Fibroblast of lung (primary cell): ENCODE results near the gene ANP32B. TPM values are rescaled to one million over a fixed set of nuclear protein-coding genes. Genes with fewer than 3 reads are reported as not detected.

Experiments used
- DNase-seq, 2 donors: peaks; one replicate each; pipeline versions ENCODE4 v3.0.0 to v3.0.0-alpha.2; 2010; ENCODE audit warnings: low read depth in 2 of 2
- H2AFZ ChIP-seq: 2 replicates; pipeline ENCODE4 v1.5.1; 2012; ENCODE audit warnings: low read length, control low read depth, inconsistent platforms
- H3K27ac ChIP-seq: 2 replicates; pipeline ENCODE4 v1.5.1; 2011; ENCODE audit warnings: low read length, control low read depth; ENCODE audit not compliant: insufficient read depth
- H3K27me3 ChIP-seq: 2 replicates; pipeline ENCODE4 v1.5.1; 2011; ENCODE audit warnings: mild to moderate bottlenecking, low read length; ENCODE audit not compliant: control insufficient read depth, insufficient read depth
- H3K36me3 ChIP-seq: 2 replicates; pipeline ENCODE4 v1.5.1; 2011; ENCODE audit warnings: low read length; ENCODE audit not compliant: control insufficient read depth, insufficient read depth
- H3K4me1 ChIP-seq: 2 replicates; pipeline ENCODE4 v1.5.1; 2011; ENCODE audit warnings: low read length; ENCODE audit not compliant: control insufficient read depth, insufficient read depth; ENCODE audit errors: extremely low read depth
- H3K4me2 ChIP-seq: 2 replicates; pipeline ENCODE4 v1.5.1; 2011; ENCODE audit warnings: low read length, control low read depth; ENCODE audit not compliant: insufficient read depth; ENCODE audit errors: extremely low read depth
- H3K4me3 ChIP-seq, 4 experiments: fragments of 200-600 bp in 1 of 4; sonication (generic) in 1 of 4; replicated peaks in 1 of 4; 2 replicates each; pipeline ENCODE4 v1.5.1; 2011 to 2016; ENCODE audit warnings: low read length in 4 of 4, low read depth in 3 of 4, mild to moderate bottlenecking in 3 of 4, control low read depth in 2 of 4, inconsistent platforms in 1 of 4, mixed read lengths in 1 of 4; ENCODE audit not compliant: insufficient read depth in 1 of 4; ENCODE audit errors: control extremely low read depth in 1 of 4
- H3K79me2 ChIP-seq: 2 replicates; pipeline ENCODE4 v1.5.1; 2012; ENCODE audit warnings: mild to moderate bottlenecking, low read length, inconsistent platforms; ENCODE audit not compliant: control insufficient read depth, insufficient read depth
- H3K9ac ChIP-seq: 2 replicates; pipeline ENCODE4 v1.5.1; 2011; ENCODE audit warnings: mild to moderate bottlenecking, low read length, control low read depth; ENCODE audit not compliant: insufficient read depth
- H3K9me3 ChIP-seq: 2 replicates; pipeline ENCODE4 v1.5.1; 2012; ENCODE audit warnings: low read depth, low read length; ENCODE audit not compliant: control insufficient read depth, insufficient read depth
- H4K20me1 ChIP-seq: 2 replicates; pipeline ENCODE4 v1.5.1; 2011; ENCODE audit warnings: low read length; ENCODE audit not compliant: control insufficient read depth, insufficient read depth; ENCODE audit errors: extremely low read depth
- EZH2 ChIP-seq: IDR thresholded peaks from 2 replicates; pipeline ENCODE4 v1.5.1; 2012; ENCODE audit warnings: low read length, control low read depth, mild to moderate bottlenecking; ENCODE audit errors: missing control alignments
- polyA plus RNA-seq, 2 donors: library from polyadenylated mRNA; depleted of rRNA in 1 of 2; stranded (reverse) in 1 of 2; unstranded in 1 of 2; fragments of >200 nt; gene quantifications; 2 replicates each; pipeline ENCODE4 v1.2.1, GENCODE V29; 2011 to 2012; ENCODE audit warnings: missing spikeins in 1 of 2
- total RNA-seq: library from RNA; depleted of rRNA; stranded (reverse); fragments of >200 nt; gene quantifications from 2 replicates; pipeline ENCODE4 v1.2.1, GENCODE V29; 2014
- TF ChIP-seq, protein P1 (sequence below), 2 donors: IDR thresholded peaks in 1 of 2; conservative IDR thresholded peaks in 1 of 2; 1 replicate in 1 of 2; 2 replicates in 1 of 2; pipeline ENCODE4 v1.5.1; 2011 to 2012; ENCODE audit warnings: low read length in 2 of 2, control low read depth in 1 of 2, inconsistent platforms in 1 of 2, low read depth in 1 of 2, mild to moderate bottlenecking in 1 of 2

Gene ANP32B
- total and polyA plus RNA-seq, 2 donors (not counting 1 experiment from before 2014, with no cell fraction given), result 16.7 to 62.0 TPM

- H4K20me1 ChIP-seq, result no peaks in the 10 kb centered on the region
- no peaks in the 10 kb centered on the region for H3K79me2 ChIP-seq
- no peak overlapping the region for H2AFZ ChIP-seq
- H3K9me3 ChIP-seq, result no peaks in the 10 kb centered on the region
- peaks cover 40% of the 10 kb centered on the region for H3K27me3 ChIP-seq
- no peak overlapping the region for H3K4me3 ChIP-seq
- H3K4me1 ChIP-seq, result no peaks in the 10 kb centered on the region
- no peak overlapping the region for H3K27ac ChIP-seq
- no peaks in the 10 kb centered on the region for H3K36me3 ChIP-seq
- no peak for DNase-seq
- H3K9ac ChIP-seq, result no peak overlapping the region
- H3K4me2 ChIP-seq, result no peak overlapping the region
- TF ChIP-seq, protein P1, sequence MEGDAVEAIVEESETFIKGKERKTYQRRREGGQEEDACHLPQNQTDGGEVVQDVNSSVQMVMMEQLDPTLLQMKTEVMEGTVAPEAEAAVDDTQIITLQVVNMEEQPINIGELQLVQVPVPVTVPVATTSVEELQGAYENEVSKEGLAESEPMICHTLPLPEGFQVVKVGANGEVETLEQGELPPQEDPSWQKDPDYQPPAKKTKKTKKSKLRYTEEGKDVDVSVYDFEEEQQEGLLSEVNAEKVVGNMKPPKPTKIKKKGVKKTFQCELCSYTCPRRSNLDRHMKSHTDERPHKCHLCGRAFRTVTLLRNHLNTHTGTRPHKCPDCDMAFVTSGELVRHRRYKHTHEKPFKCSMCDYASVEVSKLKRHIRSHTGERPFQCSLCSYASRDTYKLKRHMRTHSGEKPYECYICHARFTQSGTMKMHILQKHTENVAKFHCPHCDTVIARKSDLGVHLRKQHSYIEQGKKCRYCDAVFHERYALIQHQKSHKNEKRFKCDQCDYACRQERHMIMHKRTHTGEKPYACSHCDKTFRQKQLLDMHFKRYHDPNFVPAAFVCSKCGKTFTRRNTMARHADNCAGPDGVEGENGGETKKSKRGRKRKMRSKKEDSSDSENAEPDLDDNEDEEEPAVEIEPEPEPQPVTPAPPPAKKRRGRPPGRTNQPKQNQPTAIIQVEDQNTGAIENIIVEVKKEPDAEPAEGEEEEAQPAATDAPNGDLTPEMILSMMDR (conservative IDR thresholded peaks at IDR 0.05 in 1 of 2, IDR thresholded peaks at IDR 0.05 in 1 of 2; ENCODE audit: low read depth in 1 of 2, low read length in 2 of 2), result no peak
- TF ChIP-seq EZH2, result no peak
Measured at GRCh38 chr9:97940741-97941140, 42.4 kb upstream of the ANP32B start.

- H3K27ac ChIP-seq, result no peak overlapping the region
- H4K20me1 ChIP-seq, result no peaks in the 10 kb centered on the region
- no peak overlapping the region for H2AFZ ChIP-seq
- no peak overlapping the region for H3K4me3 ChIP-seq
- H3K4me1 ChIP-seq, result no peaks in the 10 kb centered on the region
- DNase-seq, result no peak
- no peaks in the 10 kb centered on the region for H3K36me3 ChIP-seq
- H3K9ac ChIP-seq, result no peak overlapping the region
- H3K9me3 ChIP-seq, result no peaks in the 10 kb centered on the region
- H3K79me2 ChIP-seq, result no peaks in the 10 kb centered on the region
- no peak for TF ChIP-seq EZH2
- TF ChIP-seq, protein P1 (conservative IDR thresholded peaks at IDR 0.05 in 1 of 2, IDR thresholded peaks at IDR 0.05 in 1 of 2; ENCODE audit: low read depth in 1 of 2, low read length in 2 of 2), result no peak
- H3K4me2 ChIP-seq, result no peak overlapping the region
- H3K27me3 ChIP-seq, result peaks cover 38% of the 10 kb centered on the region
Measured at GRCh38 chr9:97941323-97941722, 41.8 kb upstream of the ANP32B start.

DNA sequence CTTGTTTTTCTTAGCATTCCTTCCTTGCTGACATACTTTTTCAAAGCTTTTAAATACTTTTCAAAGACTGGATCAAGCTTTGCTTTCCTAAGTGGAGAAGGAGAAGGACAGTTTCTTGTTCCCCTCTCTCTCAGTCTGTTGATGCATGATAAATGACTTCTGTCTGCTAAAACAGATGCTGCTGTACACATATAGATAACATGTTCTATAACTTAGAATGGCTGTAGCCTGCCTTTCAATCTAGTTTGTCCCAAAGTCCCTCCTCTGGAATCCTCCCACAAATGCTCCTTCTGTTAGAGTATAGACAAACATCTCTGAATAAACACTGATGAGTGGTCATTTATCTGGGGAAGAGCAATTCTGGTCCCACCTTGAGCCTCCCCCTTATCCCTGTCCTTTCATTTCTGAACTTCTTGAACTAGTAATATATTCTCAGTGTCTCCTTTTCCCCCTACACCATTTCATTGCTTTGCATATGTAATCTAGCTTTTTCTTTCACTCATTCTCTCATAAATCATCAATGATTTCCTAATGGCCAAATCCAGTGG lies 39.8 kb upstream of the ANP32B start:
- Histone ChIP-seq H3K27ac (no peak overlapping the region), H3K9me3 (no peaks in the 10 kb centered on the region), H3K79me2 (no peaks in the 10 kb centered on the region), H2AFZ (no peak overlapping the region), H3K4me3 (no peak overlapping the region), H3K4me2 (no peak overlapping the region), H4K20me1 (no peaks in the 10 kb centered on the region), H3K27me3 (peaks cover 26% of the 10 kb centered on the region), H3K36me3 (no peaks in the 10 kb centered on the region), H3K9ac (no peak overlapping the region), H3K4me1 (no peaks in the 10 kb centered on the region)
- no peak for DNase-seq
- no peak for TF ChIP-seq EZH2
- TF ChIP-seq, protein P1 (conservative IDR thresholded peaks at IDR 0.05 in 1 of 2, IDR thresholded peaks at IDR 0.05 in 1 of 2; ENCODE audit: low read depth in 1 of 2, low read length in 2 of 2), result no peak
